Measurements from ENCODE around the gene FCGR3A.
A peak's percentile ranks its signal among the peaks of the same experiment; 100 is the strongest.
"Not testable (repeated sequence)": the region's sequence is repeated elsewhere in the genome, so short reads cannot be mapped to it uniquely, and the experiment has no call there.

FCGR3A gene

GRCh38 chr1:161530671-161531641 lies 18.7 kb downstream of the FCGR3A start:
- DNase-seq (ENCODE audit: low read depth in 2 of 2): peak; percentile 85 to 99

GRCh38 chr1:161530158-161530557 lies 19.5 kb downstream of the FCGR3A start:
- DNase-seq (ENCODE audit: low read depth in 2 of 2): peak; percentile 63 to 74

GRCh38 chr1:161529463-161530104 lies 20.0 kb downstream of the FCGR3A start:
- not testable (repeated sequence) for DNase-seq (ENCODE audit: low read depth in 2 of 2)

- not testable (repeated sequence) for DNase-seq (ENCODE audit: low read depth in 2 of 2)
These were observed 21.1 kb downstream of the FCGR3A start for GRCh38 chr1:161528550-161528949.

GRCh38 chr1:161525918-161526317 lies 23.7 kb downstream of the FCGR3A start:
- not testable (repeated sequence) for DNase-seq (ENCODE audit: low read depth in 2 of 2)

- not testable (repeated sequence) for DNase-seq (ENCODE audit: low read depth in 2 of 2)
These were observed 24.3 kb downstream of the FCGR3A start for GRCh38 chr1:161525321-161525720.

- not testable (repeated sequence) for DNase-seq (ENCODE audit: low read depth in 2 of 2)
These were observed 24.8 kb downstream of the FCGR3A start for GRCh38 chr1:161524742-161525291.

- peak in 1 of 2 donors; percentile 78 for DNase-seq (ENCODE audit: low read depth in 2 of 2)
These were observed 25.5 kb downstream of the FCGR3A start, which contains the start of gene HSPA6 for GRCh38 chr1:161523817-161524741. Gene HSPA6 (plus strand): TSS chr1:161524540. CDS start chr1:161524659, 119 bp downstream.

- not testable (repeated sequence) for DNase-seq (ENCODE audit: low read depth in 2 of 2)
These were observed 26.4 kb downstream of the FCGR3A start for GRCh38 chr1:161523041-161523816.

GRCh38 chr1:161513953-161514352 lies 35.7 kb downstream of the FCGR3A start:
- not testable (repeated sequence) for DNase-seq (ENCODE audit: low read depth in 2 of 2)

- not testable (repeated sequence) for DNase-seq (ENCODE audit: low read depth in 2 of 2)
These were observed 36.2 kb downstream of the FCGR3A start for GRCh38 chr1:161513448-161513780.

GRCh38 chr1:161512636-161513447 lies 36.8 kb downstream of the FCGR3A start:
- DNase-seq (ENCODE audit: low read depth in 2 of 2): not testable (repeated sequence)

GRCh38 chr1:161511756-161512060 lies 37.9 kb downstream of the FCGR3A start:
- DNase-seq (ENCODE audit: low read depth in 2 of 2): no peak

- no peak for DNase-seq (ENCODE audit: low read depth in 2 of 2)
These were observed 38.4 kb downstream of the FCGR3A start for GRCh38 chr1:161511018-161511755.

GRCh38 chr1:161510477-161510876 lies 39.1 kb downstream of the FCGR3A start:
- no peak for DNase-seq (ENCODE audit: low read depth in 2 of 2)

- no peak for DNase-seq (ENCODE audit: low read depth in 2 of 2)
These were observed 43.0 kb downstream of the FCGR3A start for GRCh38 chr1:161506336-161507223.

- no peak for DNase-seq (ENCODE audit: low read depth in 2 of 2)
These were observed 43.9 kb downstream of the FCGR3A start for GRCh38 chr1:161505686-161506085.

GRCh38 chr1:161503394-161503748 lies 46.2 kb downstream of the FCGR3A start:
- DNase-seq (ENCODE audit: low read depth in 2 of 2): no peak
